ENCODE data around the gene CDH23.

DNA sequence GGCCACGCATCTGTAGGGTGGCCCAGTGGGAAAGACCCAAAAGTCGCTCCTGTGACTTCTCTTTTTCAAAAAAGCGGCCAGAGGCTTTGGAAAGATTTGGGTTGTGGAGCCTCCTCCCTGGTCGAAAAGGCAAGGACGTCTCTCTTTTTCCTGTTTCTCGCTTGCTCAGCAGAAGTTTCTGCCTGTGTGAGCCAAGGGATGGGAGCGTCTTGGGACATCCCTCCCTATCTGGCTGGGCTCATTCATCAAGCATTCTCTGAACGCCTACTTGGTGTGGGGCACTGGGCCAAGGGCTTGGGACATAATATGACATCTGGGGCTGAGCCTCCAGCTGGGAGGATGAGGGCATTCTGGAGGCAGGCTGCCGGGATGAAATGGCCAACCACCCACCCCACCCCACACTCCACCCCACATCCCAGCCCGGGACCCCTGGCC is 201.9 kb downstream of the CDH23 start:
- TF ChIP-seq, protein P1, sequence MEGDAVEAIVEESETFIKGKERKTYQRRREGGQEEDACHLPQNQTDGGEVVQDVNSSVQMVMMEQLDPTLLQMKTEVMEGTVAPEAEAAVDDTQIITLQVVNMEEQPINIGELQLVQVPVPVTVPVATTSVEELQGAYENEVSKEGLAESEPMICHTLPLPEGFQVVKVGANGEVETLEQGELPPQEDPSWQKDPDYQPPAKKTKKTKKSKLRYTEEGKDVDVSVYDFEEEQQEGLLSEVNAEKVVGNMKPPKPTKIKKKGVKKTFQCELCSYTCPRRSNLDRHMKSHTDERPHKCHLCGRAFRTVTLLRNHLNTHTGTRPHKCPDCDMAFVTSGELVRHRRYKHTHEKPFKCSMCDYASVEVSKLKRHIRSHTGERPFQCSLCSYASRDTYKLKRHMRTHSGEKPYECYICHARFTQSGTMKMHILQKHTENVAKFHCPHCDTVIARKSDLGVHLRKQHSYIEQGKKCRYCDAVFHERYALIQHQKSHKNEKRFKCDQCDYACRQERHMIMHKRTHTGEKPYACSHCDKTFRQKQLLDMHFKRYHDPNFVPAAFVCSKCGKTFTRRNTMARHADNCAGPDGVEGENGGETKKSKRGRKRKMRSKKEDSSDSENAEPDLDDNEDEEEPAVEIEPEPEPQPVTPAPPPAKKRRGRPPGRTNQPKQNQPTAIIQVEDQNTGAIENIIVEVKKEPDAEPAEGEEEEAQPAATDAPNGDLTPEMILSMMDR (IDR thresholded peaks at IDR 0.05), result no peak
- TF ChIP-seq EZH2 (IDR thresholded peaks at IDR 0.05; ENCODE audit: borderline replicate concordance, insufficient read depth, low read depth, low read length, poor library complexity, severe bottlenecking), result no peak
